NCI-H187 (cell line): ENCODE results near the gene SNX7.

Experiments used
- DNase-seq, 2 experiments: peaks; one replicate each; lab custom pipeline; 2025; lab: John Stamatoyannopoulos, UW

The SNX7 gene

DNA sequence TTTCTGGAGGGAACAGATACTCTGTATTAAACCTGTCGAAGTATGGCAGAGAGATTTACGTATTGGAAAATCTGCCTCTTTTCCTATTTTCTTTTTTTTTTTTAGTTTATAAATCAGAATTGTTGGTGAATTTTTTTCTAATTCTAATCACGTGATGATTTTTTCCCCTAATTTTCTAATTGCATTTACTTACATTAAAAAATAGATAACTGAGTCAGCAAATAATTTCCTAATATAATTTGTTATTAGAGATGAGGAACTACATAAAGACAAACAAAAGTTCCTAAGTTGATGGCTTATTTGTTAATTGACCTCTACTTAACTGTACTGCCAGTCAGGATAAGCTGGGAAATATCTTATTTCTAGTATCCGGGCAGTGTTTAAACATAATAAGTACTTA, 34.6 kb downstream of the SNX7 start:
- DNase-seq, result no peak

DNA sequence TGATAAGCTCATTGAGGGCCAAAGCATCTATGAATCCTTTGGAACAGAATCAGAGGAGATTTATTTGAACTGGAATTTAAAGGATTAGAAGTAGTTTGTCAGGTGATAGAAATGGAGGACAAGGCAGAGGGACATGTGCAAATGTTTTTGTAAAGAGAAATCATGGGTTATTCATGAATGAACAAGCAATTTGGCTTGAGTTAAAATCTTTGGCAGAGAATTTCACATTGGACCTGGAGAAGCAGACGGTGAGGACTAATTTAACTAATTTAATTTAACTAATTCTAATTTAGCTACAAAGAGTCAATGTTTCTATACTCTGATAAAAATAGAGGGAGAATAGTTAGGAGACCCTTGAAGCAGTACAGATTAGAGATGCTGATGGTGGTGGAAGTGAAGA, 36.3 kb downstream of the SNX7 start:
- DNase-seq, result no peak

DNA sequence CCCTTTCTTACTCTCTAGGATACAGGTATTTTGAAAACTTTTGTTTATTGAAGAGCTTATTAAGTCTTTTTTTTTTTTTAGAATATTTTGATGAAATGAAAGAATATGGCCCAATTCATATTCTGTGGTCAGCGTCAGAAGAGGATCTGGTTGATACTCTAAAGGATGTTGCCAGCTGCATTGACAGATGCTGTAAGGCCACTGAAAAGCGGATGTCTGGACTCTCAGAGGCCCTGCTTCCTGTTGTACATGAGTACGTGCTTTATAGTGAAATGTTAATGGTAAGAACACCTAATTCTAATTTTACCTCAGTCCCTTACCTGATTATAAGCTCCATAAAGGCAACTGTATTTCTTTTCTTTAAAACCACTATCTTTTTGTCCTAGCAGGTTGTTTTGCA, 37.1 kb downstream of the SNX7 start:
- DNase-seq, result no peak

DNA sequence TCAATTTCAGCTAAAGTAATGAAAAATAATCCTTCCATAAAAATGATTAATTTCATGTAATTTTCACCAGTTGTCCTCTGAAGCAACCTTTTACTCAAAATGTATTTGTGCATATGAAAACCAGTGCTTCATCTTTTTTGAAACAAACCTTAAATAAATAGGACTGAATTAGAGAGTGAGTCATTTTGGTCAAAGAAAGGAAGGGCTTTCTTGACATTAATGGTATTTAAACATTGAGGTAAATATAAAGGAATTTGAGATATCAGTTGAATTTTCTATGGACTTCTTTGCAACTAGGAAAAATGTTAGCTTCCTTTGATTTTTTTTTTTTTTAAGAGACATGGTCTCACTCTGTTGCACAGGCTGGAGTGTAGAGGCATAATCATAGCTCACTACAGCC, 38.7 kb downstream of the SNX7 start:
- no peak for DNase-seq

DNA sequence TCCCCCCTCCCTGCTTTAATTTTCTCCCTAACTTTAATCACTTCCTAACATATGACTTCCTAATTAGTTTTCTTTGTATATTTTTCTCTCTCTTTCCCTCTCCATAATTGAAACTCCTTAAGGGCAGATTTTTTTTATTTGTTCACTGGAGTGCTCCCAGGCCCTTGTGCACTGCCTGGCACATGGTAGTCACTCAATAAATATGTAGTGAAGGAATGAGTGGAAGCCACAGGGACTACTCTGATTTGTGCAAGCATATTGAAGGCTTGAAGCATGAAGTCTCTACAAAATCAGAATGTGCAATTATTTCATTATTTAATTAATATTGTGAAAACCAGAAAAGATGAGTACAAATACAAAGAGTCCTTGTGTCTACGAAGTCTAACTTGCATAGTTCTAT, 41.5 kb downstream of the SNX7 start:
- DNase-seq, result no peak

DNA sequence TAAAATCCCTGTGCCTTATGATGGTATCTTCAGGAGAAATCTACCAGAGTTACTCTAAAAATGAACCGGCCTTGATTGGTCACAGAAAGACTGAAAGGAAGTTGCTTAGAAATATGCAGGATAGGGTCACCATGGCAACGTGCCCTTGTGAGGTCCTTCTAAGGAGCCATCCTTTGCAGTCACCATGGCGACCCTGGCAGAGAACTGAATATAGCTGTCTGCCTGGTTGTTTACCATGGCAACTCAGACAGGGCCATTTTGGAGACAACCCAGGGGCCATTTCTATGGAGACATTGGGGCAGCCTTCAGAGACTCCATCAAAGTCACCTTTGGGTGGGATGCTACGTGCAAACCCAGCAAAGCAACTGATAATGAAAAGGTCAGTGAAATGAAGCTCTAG, 43.0 kb downstream of the SNX7 start:
- no peak for DNase-seq

DNA sequence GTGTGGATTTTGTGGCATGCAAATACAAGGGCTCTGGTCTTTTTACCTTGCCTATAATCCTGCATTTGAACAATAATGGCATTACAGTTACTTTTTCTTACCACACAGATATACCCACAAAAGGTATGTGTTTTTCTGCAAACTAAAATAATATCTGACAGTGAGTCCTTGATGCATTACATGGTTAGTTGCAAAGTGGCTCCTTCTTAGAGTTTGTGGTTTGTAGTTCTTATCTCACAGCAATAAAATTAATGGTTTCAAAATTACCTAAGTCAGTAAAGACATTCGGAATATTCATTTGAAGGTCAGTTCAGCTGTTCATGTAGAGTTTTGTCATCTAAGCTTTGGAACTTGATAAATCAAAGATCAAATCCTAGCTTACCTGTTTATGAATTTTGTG, 43.5 kb downstream of the SNX7 start:
- DNase-seq, result no peak

DNA sequence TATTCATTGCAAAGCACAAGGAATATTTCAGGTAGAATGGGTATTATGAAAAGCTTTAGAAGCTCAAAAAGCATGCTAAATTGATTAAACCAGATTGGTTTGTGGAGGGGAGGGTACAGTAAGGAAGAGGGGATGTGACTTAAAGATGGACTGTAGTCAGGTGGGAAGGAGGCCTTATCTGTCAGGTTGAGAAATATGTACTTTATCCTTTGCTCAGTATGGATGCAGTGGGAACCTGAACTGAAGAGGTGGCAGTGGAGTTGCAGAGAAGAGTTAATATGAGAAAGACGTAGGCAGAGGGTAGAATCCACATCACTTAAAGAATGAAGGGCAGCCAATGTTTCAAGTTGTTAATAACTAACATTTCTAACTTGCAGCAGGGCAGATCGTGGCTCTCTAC, 44.1 kb downstream of the SNX7 start:
- no peak for DNase-seq

DNA sequence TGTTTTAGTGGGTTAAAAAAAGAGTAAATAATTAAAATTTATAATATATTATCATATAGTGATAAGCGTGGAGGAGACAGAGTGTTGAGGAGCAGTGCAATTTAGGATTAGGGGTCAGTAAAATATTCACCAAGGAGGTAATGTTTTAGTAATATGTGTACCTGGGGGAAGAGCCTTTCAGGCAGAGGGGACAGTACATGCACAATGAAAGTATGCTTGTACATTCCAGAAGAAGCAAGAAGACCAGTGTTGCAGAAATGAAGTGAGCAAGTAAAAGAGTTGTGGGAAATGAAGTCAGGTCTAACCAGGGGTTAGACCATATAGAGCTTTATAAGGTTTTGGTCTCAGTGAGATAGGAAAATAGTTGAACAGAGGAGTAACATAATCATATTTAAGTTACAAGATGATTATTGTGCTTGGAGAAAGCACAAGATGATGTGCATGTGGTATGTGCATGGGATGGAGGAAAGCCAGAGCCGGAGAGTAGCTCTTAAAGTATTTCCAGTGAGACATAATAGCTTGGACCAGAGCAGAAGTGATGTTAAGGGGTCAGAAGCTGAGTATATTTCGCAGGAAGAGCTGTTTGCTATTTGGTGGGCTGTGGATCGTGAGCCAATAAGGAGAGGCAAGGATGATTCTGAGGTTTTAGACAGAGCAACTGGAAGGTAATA, 44.8 kb downstream of the SNX7 start:
- no peak for DNase-seq

DNA sequence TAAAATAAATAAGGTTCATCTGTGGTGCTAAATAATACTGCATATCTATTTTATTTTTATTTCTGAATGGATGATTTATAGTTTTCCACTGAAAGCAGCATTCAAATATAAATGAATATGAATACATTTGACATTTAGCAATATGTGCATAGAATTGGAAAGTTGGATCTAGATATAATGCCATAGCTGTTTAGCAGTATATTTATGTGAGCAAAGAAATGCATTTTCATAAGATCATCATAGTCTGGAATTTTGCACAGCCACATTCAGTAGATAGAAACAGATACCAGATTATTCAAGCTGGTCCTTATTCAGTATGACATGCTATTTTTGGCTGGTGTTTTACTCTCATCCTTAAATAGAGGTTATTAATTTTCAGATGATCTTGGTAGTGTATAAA, 46.0 kb downstream of the SNX7 start:
- DNase-seq, result no peak

DNA sequence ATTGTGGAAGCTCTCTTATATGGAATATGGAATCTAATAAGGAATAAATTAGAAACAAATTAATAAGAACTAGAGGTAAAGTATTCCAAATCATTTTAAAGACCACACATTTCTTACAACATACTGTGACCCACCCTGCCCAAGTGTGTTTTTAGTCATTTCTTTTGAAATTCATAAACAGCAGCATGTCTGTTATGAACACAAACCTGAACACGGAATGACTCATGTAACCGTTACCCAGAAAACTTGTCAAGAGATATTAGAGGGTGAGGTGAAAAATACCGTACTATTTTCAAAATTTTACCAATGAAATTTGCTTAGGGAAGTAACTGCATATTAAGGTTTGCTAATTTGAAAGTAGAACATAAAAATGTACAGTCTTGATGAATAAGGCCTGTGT, 48.4 kb downstream of the SNX7 start:
- no peak for DNase-seq

DNA sequence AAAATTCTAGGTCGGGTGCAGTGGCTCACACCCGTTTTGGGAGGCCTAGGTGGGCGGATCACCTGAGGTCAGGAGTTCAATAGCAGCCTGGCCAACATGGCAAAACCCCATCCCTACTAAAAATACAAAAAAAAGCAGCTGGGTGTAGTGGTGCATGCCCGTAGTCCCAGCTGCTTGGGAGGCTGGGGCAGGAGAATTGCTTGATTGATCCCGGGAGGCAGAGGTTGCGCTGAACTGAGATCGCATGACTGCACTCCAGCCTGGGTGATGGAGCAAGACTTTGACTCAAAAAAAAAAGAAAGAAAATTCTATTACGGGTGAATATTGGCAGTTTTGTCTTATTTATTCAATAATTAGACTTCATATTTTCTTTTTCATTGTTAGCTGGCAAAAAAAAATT, 62.1 kb downstream of the SNX7 start:
- no peak for DNase-seq

DNA sequence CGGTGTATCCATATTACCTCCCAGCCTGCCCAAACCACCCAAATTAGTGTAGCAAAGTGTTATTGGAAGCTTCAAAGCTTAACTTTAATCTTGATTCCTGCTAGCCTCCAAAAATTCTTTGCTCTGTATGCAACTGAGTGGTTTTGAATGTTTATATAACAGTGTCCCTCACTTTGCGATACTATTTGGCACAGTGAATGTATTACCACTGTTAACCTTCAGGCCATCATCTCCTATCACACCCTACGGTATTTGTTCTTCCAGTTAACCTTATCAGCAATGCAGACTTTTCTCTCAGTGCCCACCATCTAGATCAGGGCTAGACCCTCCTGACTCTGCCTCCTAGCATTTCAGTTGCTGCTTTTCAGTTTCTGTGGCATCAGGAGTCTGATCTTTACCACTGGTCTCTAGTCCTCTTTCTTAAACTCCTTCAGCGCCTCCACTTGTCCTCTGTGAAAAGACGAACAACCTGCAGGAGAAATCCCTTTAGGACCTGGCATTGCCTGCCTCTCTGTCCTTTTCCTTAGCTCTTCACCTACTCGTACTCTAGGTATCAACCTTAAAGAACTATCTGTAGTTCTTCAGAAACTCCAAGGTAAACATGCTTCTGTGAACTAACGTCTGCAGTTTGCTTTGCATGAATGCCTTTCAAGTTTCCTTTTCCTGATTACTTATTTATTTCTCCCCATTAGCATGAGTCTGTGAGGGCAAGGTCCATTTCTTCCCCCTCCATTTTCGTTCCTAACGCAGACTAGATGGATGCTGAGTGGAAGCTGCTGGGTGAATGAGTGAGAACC, 71.7 kb downstream of the SNX7 start:
- DNase-seq, result no peak

DNA sequence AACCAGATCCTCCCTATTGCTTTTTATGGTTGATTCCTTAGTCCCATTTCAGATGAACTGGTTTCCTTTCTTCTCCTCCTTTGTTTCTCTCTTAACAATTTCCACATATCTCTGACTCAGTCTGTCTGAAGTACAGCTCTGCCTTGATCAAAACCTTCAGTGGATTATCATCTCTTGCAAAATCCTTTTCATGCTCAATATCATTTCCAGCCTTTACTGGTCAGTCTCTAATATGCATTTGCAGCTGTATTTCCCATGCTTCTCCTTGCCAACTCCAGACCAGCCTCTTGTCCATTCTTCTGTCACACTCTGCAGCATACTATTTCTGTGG, 72.2 kb downstream of the SNX7 start:
- DNase-seq, result no peak

DNA sequence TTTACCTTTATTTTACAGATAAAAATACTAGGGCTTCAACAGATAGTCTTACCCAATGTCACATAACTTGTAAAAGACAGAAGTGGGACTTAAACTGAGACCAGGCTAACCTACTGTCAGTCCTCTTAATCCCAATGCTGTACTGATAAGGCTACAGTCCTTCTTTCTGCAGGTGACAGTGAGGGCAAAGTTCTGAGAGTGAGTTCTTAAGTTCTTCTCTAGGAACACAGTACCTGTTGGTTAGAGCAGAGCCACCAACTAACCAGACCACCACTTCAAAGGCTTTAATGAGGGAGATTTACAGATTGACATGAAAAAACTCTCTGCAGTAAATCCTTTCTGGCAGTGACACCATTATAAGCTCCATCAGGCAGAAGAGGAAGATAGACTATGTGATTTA, 74.2 kb downstream of the SNX7 start:
- DNase-seq, result no peak

DNA sequence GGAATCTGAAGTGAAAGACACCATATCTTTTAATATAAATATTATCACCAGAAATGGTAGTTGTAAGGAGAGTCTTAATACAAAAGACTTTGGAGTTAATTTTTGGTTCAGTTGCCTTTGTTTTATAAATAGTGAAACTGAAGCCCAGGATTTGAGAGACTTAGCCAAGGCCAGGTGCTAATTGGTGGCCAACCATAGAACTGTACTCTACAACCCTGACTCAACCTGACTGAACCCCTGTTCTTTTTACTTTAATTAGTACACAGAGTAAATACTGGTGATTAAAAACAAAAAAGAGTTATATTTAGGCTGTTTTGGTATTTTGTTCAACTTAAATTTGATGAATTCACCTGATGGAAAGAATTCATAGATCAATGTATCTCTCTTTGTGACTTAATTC, 76.3 kb downstream of the SNX7 start:
- no peak for DNase-seq

DNA sequence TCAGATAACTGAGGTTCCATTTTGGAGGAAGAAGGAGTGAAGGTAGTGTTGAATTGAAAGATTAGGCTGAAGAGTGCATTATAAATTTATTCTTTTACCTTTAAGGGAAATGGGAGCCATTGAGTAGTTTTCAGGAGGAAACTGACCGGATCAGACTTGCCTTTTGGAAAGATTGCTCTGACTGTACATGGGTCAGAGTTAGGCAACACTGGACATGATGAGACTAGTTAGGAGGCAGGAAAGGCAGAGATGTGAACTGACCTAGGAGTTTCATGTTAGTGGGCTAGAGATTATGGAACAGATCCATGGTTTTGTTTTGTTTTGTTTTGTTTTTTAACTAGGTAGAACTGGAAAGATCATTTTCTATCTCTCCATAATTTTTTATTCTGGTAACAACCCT, 78.2 kb downstream of the SNX7 start:
- DNase-seq, result no peak

DNA sequence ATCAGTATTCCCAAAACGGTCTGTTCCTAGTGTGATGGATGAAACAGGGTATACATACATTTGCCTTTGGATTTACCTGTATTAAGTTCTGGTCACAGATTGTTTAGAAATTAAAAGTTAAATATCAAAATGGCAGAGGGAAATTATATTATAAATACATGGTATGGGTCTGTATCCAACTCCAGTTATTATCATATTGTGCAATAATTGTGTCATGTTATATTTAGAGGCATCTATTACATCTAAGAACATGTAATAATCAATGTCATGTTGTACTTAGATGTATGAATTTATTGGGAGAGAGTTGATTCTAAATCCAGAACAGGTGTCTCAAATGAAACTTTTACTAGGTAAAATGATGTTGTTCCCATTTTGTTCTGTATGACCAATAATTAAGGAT, 79.6 kb downstream of the SNX7 start:
- DNase-seq, result no peak

DNA sequence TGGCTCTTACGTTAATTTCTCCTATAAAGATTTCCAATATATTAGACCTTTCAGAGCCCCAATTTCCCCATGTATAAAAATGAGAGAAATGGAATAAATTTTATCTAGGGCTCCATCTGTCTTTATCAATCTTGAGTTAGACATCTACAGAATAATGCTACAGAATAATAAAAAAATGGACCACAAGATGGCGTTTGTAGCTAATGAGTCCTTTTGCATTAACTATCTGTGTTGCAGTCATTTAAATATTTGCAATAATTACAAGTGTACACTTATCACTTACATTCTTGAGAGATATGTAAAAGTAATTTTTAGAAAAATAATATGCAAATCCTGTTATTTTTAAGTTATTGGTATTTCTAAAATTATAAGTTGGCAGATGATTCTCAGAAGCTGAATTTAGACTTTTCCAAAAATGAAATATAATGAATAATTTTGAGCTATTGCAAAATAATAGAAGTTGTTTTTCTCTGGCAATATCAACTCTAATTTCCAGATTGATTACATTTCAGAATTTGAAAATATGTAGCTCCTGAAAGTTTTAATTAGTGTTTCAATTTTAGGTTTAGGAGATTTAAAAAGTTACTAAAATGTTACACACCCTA, 87.7 kb downstream of the SNX7 start:
- DNase-seq, result no peak

DNA sequence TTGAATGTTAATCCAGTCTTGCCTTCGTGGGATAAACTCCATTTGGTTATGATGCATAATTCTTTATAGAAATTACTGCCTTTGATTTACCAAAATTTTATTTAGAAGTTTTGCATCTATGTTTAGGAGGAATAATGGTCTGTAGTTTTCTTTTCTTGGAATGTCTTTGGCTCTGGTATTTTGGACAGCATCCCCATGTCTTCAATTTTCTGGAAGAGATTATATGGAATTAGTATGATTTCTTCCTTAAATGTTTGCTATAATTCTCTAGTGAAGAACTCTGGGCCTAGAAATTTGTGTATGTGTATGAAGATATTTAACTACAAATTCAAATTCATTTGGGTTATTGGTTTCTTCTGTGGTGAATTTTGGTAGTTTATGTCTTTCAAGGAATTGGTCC, 92.7 kb downstream of the SNX7 start:
- no peak for DNase-seq

DNA sequence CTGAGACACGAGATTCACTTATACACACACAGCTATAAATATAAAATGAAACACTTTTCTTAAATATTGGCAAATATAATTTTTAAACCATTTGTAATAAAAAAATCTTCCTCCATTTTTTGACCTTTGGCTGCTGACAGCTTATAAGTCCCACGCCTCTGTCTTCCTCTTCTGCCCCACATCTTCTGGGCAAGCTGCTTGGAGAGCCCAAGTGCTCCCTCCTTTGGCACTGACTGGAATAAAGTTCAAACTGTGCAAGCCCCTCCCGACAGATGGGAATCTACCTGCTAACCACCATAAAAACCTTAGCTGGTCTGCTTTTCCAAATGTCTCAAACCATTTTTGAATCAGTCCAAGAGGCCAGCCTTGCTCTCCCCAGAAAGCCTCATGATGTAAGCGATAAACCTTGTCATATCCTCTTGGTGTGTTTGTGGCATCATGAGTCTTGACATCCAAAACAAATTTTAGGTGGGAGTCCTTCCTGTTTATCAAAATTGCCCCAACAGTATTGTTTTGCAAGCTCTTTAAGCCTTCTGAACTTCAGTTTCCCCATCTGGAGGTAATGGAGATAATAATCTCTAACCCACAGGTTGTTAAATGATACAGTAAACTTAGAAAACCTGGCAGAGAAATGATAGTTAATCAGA, 99.8 kb downstream of the SNX7 start:
- no peak for DNase-seq

DNA sequence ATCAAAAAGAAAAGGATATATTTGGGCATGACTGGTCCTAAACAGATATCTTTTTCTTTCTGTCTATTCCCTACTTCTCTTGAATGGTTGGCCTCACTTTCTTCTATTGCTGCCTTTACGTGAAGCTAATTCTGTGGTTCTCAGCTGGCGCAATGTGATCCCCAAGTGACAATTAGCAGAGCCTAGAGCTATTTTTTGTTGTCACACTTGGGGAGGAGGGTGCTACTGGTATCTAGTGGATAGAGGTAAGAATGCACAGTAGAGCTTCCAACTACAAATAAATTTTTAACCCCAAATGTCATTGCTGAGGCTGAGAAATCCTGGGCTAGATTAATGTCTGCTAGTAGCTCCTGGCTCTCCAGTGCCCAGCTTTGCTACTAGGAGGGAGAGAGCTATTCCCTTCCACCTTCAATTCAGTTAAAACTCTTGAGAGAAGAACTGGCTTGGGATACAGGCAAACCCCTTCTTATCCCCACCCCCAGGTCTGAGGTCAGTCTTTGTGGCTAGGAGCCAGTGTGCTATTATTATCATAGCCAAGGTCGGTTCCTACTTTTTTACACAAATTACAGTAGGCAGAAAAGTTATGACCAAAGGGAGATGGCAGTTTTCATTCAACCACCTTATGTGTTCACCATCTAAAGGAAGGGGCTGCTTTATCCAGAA, 102.1 kb downstream of the SNX7 start:
- DNase-seq, result no peak

DNA sequence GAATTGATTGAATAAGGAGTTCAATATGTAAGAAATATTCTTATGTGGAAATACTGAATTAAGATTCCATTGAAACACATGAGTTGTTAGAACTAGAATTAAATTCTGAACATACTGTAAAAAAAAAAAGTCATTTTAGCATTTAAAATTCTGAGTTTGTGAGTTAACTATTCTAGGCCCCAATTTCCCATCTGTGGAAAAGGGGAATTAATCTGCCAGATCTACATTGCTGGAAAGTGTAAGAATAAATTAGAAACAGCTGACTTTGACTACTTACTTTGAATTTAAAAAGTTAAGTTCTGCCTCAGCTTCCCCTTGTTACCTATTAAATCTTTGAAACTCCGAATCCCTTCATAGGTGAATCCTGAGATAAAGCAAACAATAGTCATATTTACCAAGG, 103.0 kb downstream of the SNX7 start:
- no peak for DNase-seq
